ENCODE results near the gene ITGAE.

ITGAE gene

DNA sequence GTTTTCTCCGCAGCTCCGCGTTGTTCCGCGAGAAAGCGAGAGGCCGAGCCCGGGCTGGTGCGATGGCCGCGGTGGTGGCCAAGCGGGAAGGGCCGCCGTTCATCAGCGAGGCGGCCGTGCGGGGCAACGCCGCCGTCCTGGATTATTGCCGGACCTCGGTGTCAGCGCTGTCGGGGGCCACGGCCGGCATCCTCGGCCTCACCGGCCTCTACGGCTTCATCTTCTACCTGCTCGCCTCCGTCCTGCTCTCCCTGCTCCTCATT, 132.0 kb downstream of the ITGAE start:
- Histone ChIP-seq H4K5ac (ENCODE audit: low read length) (no peak overlapping the region), H3K56ac (ENCODE audit: low read length) (peak overlapping the region; percentile 81), H3K4me1 (ENCODE audit: control insufficient read depth, low read depth, low read length) (no peaks in the 10 kb centered on the region), H4K8ac (ENCODE audit: low read depth, low read length) (no peak overlapping the region), H3K27me3 (ENCODE audit: insufficient read depth, low read length, poor library complexity) (no peaks in the 10 kb centered on the region), H2BK15ac (replicated peaks; ENCODE audit: low read depth) (no peak overlapping the region), H3K79me1 (ENCODE audit: low read length) (peaks cover 16% of the 10 kb centered on the region), H3K27ac (ENCODE audit: low read depth, low read length) (no peak overlapping the region), H3K36me3 (ENCODE audit: control insufficient read depth, insufficient read depth, low read length) (no peaks in the 10 kb centered on the region), H3K9ac (ENCODE audit: low read length) (peak overlapping the region; percentile 88), H2BK5ac (ENCODE audit: low read length) (no peak overlapping the region), H3K4ac (ENCODE audit: low read depth, low read length) (no peak overlapping the region), H3K18ac (ENCODE audit: low read length) (peak overlapping the region; percentile 35), H3K23ac (ENCODE audit: low read length) (no peak overlapping the region), H3K4me3 (ENCODE audit: low read length) (peak overlapping the region; percentile 84), H2AK5ac (ENCODE audit: low read length) (no peak overlapping the region), H2BK120ac (ENCODE audit: low read depth, low read length) (no peak overlapping the region), H3K79me2 (ENCODE audit: control insufficient read depth, insufficient read depth, low read length) (peaks cover 20% of the 10 kb centered on the region), H3K4me2 (ENCODE audit: low read length) (peak overlapping the region; percentile 12)
- no peak for DNase-seq
- WGBS (ENCODE audit: extremely low coverage, insufficient coverage, low lambda C conversion rate): no CpG with 5 or more reads among the region's 32 CpGs

- peak within 1 kb of the TSS; percentile 93 for H3K27ac ChIP-seq (ENCODE audit: low read depth, low read length)
- H3K79me2 ChIP-seq (ENCODE audit: control insufficient read depth, insufficient read depth, low read length): peaks cover 20% of the 10 kb centered on the region
- H4K8ac ChIP-seq (ENCODE audit: low read depth, low read length): no peak within 1 kb of the TSS
- H3K9ac ChIP-seq (ENCODE audit: low read length): peak within 1 kb of the TSS; percentile 96
- H3K79me1 ChIP-seq (ENCODE audit: low read length): peaks cover 16% of the 10 kb centered on the region
- DNase-seq: peak; percentile 99
- H3K4me3 ChIP-seq (ENCODE audit: low read length): peak within 1 kb of the TSS; percentile 84
- H3K18ac ChIP-seq (ENCODE audit: low read length): peak within 1 kb of the TSS; percentile 69
- peak within 1 kb of the TSS; percentile 14 for H2BK120ac ChIP-seq (ENCODE audit: low read depth, low read length)
- H2BK5ac ChIP-seq (ENCODE audit: low read length): peak within 1 kb of the TSS; percentile 76
- peak within 1 kb of the TSS; percentile 54 for H2AK5ac ChIP-seq (ENCODE audit: low read length)
- H3K36me3 ChIP-seq (ENCODE audit: control insufficient read depth, insufficient read depth, low read length): no peaks in the 10 kb centered on the region
- no CpG with 5 or more reads among the region's 89 CpGs for WGBS (ENCODE audit: extremely low coverage, insufficient coverage, low lambda C conversion rate)
- H3K4ac ChIP-seq (ENCODE audit: low read depth, low read length): peak within 1 kb of the TSS; percentile 83
- H3K4me2 ChIP-seq (ENCODE audit: low read length): peak within 1 kb of the TSS; percentile 97
- H3K56ac ChIP-seq (ENCODE audit: low read length): peak within 1 kb of the TSS; percentile 97
- peak within 1 kb of the TSS; percentile 97 for H3K23ac ChIP-seq (ENCODE audit: low read length)
- H3K4me1 ChIP-seq (ENCODE audit: control insufficient read depth, low read depth, low read length): no peaks in the 10 kb centered on the region
- H3K27me3 ChIP-seq (ENCODE audit: insufficient read depth, low read length, poor library complexity): no peaks in the 10 kb centered on the region
- no peak within 1 kb of the TSS for H2BK15ac ChIP-seq (replicated peaks; ENCODE audit: low read depth)
- H4K5ac ChIP-seq (ENCODE audit: low read length): no peak within 1 kb of the TSS
Measured at GRCh38 chr17:3668279-3669084, 132.5 kb downstream of the ITGAE start, which contains the start of the genes EMC6 and TAX1BP3. TSS of gene EMC6 (plus strand) at chr17:3668812. CDS start at chr17:3669147, 335 bp downstream. TSS of gene TAX1BP3 (minus strand) at chr17:3668578. CDS start at chr17:3668526, 52 bp downstream.

DNA sequence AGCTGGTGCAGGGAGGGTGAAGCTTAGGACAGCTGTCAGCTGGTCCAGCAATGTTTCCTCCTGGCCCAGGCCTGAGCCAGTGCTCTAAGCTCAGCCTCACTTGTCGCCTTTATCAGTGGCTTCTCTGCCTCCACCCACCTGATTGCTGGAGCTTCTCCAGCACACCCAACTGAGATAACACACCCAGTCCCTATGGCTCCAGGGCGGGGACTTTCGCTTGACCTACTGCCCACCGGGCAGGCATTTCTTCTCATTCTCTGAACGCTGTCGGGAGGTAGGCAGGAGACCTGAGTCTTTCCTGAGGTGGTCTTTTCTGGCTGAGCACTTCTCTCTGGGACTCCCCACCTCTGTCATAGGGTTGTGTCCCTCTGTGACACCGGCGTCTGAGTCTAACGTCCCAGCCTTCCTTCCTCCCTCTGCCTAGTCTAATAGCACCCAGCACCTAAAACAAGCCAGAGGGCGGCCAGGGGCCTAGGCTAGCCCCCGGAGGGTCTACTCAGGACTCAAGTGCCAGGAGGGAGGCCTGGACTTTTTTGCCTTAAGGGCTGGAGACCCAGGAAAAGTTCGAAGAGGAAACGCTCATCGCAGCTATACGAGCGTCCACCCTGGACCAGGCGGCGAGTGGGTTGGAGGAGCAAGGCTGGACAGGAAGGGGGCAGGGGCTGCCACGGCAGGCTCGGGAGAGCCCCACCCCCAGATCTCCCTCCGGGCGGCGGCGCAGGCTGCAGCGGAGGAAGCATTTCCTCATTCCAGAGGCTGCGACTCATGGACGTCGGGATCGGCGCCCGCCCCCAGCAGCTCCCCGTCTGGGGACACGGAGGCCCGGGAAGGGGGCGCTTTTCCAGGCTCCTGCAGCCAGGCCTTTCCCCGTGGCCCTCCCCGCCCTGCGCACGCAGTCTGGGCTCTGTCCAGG, 133.4 kb downstream of the ITGAE start:
- peak overlapping the region; percentile 69 for H3K18ac ChIP-seq (ENCODE audit: low read length)
- H2BK5ac ChIP-seq (ENCODE audit: low read length): peak overlapping the region; percentile 76
- no peaks in the 10 kb centered on the region for H3K36me3 ChIP-seq (ENCODE audit: control insufficient read depth, insufficient read depth, low read length)
- no CpG with 5 or more reads among the region's 39 CpGs for WGBS (ENCODE audit: extremely low coverage, insufficient coverage, low lambda C conversion rate)
- peaks cover 16% of the 10 kb centered on the region for H3K79me1 ChIP-seq (ENCODE audit: low read length)
- no peak overlapping the region for H2BK15ac ChIP-seq (replicated peaks; ENCODE audit: low read depth)
- H3K56ac ChIP-seq (ENCODE audit: low read length): peak overlapping the region; percentile 97
- no peak overlapping the region for H4K8ac ChIP-seq (ENCODE audit: low read depth, low read length)
- peak overlapping the region; percentile 25 for H3K4me3 ChIP-seq (ENCODE audit: low read length)
- peak overlapping the region; percentile 14 for H2BK120ac ChIP-seq (ENCODE audit: low read depth, low read length)
- H4K5ac ChIP-seq (ENCODE audit: low read length): no peak overlapping the region
- H3K27me3 ChIP-seq (ENCODE audit: insufficient read depth, low read length, poor library complexity): no peaks in the 10 kb centered on the region
- H3K79me2 ChIP-seq (ENCODE audit: control insufficient read depth, insufficient read depth, low read length): peaks cover 20% of the 10 kb centered on the region
- peak overlapping the region; percentile 97 for H3K4me2 ChIP-seq (ENCODE audit: low read length)
- peak overlapping the region; percentile 83 for H3K4ac ChIP-seq (ENCODE audit: low read depth, low read length)
- DNase-seq: peak; percentile 92
- peak overlapping the region; percentile 93 for H3K27ac ChIP-seq (ENCODE audit: low read depth, low read length)
- H2AK5ac ChIP-seq (ENCODE audit: low read length): peak overlapping the region; percentile 54
- H3K4me1 ChIP-seq (ENCODE audit: control insufficient read depth, low read depth, low read length): no peaks in the 10 kb centered on the region
- H3K9ac ChIP-seq (ENCODE audit: low read length): peak overlapping the region; percentile 96
- H3K23ac ChIP-seq (ENCODE audit: low read length): peak overlapping the region; percentile 97

- Histone ChIP-seq H3K18ac (ENCODE audit: low read length) (no peak overlapping the region), H3K9ac (ENCODE audit: low read length) (no peak overlapping the region), H2BK120ac (ENCODE audit: low read depth, low read length) (no peak overlapping the region), H4K8ac (ENCODE audit: low read depth, low read length) (no peak overlapping the region), H3K4me1 (ENCODE audit: control insufficient read depth, low read depth, low read length) (no peaks in the 10 kb centered on the region), H3K27me3 (ENCODE audit: insufficient read depth, low read length, poor library complexity) (no peaks in the 10 kb centered on the region), H4K5ac (ENCODE audit: low read length) (no peak overlapping the region), H3K4me3 (ENCODE audit: low read length) (no peak overlapping the region), H2BK5ac (ENCODE audit: low read length) (no peak overlapping the region), H3K56ac (ENCODE audit: low read length) (no peak overlapping the region), H3K36me3 (ENCODE audit: control insufficient read depth, insufficient read depth, low read length) (no peaks in the 10 kb centered on the region), H3K27ac (ENCODE audit: low read depth, low read length) (no peak overlapping the region), H3K79me1 (ENCODE audit: low read length) (peaks cover 16% of the 10 kb centered on the region), H3K4me2 (ENCODE audit: low read length) (no peak overlapping the region), H3K4ac (ENCODE audit: low read depth, low read length) (no peak overlapping the region), H2BK15ac (replicated peaks; ENCODE audit: low read depth) (no peak overlapping the region), H3K23ac (ENCODE audit: low read length) (no peak overlapping the region), H2AK5ac (ENCODE audit: low read length) (no peak overlapping the region), H3K79me2 (ENCODE audit: control insufficient read depth, insufficient read depth, low read length) (peaks cover 20% of the 10 kb centered on the region)
- no CpG with 5 or more reads among the region's 6 CpGs for WGBS (ENCODE audit: extremely low coverage, insufficient coverage, low lambda C conversion rate)
- DNase-seq: no peak
Measured at GRCh38 chr17:3666516-3666915, 134.5 kb downstream of the ITGAE start.

DNA sequence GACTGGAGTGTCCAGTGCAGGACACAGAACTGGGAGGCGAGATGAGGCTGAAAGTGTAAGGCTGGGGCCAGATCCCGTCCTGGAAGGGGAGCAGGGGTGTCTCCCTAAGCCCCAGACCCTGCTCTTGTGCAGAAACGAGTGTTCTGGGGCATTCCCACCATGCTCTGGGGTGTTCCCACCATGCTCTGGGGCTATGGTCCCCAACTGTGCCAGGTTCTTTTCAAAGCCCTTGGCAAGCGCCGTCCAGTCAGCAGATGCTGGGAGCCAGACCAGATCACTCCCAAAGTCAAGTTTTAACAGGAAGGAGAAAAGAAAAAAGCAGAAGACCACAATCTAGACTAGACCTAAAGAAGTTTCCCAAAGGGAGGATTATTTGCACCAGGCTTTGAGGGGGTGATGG, 135.2 kb downstream of the ITGAE start:
- Histone ChIP-seq H3K23ac (ENCODE audit: low read length) (no peak overlapping the region), H2AK5ac (ENCODE audit: low read length) (no peak overlapping the region), H3K27ac (ENCODE audit: low read depth, low read length) (no peak overlapping the region), H3K9ac (ENCODE audit: low read length) (no peak overlapping the region), H3K27me3 (ENCODE audit: insufficient read depth, low read length, poor library complexity) (no peaks in the 10 kb centered on the region), H3K79me2 (ENCODE audit: control insufficient read depth, insufficient read depth, low read length) (peaks cover 20% of the 10 kb centered on the region), H3K18ac (ENCODE audit: low read length) (no peak overlapping the region), H2BK15ac (replicated peaks; ENCODE audit: low read depth) (no peak overlapping the region), H3K36me3 (ENCODE audit: control insufficient read depth, insufficient read depth, low read length) (no peaks in the 10 kb centered on the region), H2BK5ac (ENCODE audit: low read length) (no peak overlapping the region), H3K4ac (ENCODE audit: low read depth, low read length) (no peak overlapping the region), H4K8ac (ENCODE audit: low read depth, low read length) (no peak overlapping the region), H3K4me3 (ENCODE audit: low read length) (no peak overlapping the region), H3K4me1 (ENCODE audit: control insufficient read depth, low read depth, low read length) (no peaks in the 10 kb centered on the region), H3K56ac (ENCODE audit: low read length) (no peak overlapping the region), H3K4me2 (ENCODE audit: low read length) (no peak overlapping the region), H2BK120ac (ENCODE audit: low read depth, low read length) (no peak overlapping the region), H4K5ac (ENCODE audit: low read length) (no peak overlapping the region), H3K79me1 (ENCODE audit: low read length) (peaks cover 16% of the 10 kb centered on the region)
- no CpG with 5 or more reads among the region's 5 CpGs for WGBS (ENCODE audit: extremely low coverage, insufficient coverage, low lambda C conversion rate)
- no peak for DNase-seq
